ENCODE results near the gene CCDC148.

Gene CCDC148

GRCh38 chr2:158204741-158205165 lies 251.8 kb downstream of the CCDC148 start:
- DNase-seq = no peak

- DNase-seq = no peak
These were observed 254.3 kb downstream of the CCDC148 start for GRCh38 chr2:158202161-158202815.

GRCh38 chr2:158199928-158200650 lies 256.5 kb downstream of the CCDC148 start:
- no peak for DNase-seq

- no peak for DNase-seq
These were observed 258.6 kb downstream of the CCDC148 start for GRCh38 chr2:158197940-158198339.

- no peak for DNase-seq
These were observed 262.3 kb downstream of the CCDC148 start for GRCh38 chr2:158194229-158194628.

- DNase-seq = no peak
These were observed 263.8 kb downstream of the CCDC148 start for GRCh38 chr2:158192515-158193443.

- DNase-seq = no peak
These were observed 265.3 kb downstream of the CCDC148 start for GRCh38 chr2:158191076-158191895.

GRCh38 chr2:158189526-158189925 lies 267.0 kb downstream of the CCDC148 start:
- DNase-seq = no peak

GRCh38 chr2:158187908-158188307 lies 268.6 kb downstream of the CCDC148 start:
- no peak for DNase-seq

GRCh38 chr2:158184556-158185343 lies 271.8 kb downstream of the CCDC148 start:
- DNase-seq = no peak

GRCh38 chr2:158184001-158184400 lies 272.6 kb downstream of the CCDC148 start:
- no peak for DNase-seq

- no peak for DNase-seq
These were observed 273.8 kb downstream of the CCDC148 start for GRCh38 chr2:158182676-158183295.

GRCh38 chr2:158181171-158181570 lies 275.4 kb downstream of the CCDC148 start:
- DNase-seq = no peak

- DNase-seq = no peak
These were observed 276.9 kb downstream of the CCDC148 start for GRCh38 chr2:158179660-158180059.

GRCh38 chr2:158178646-158179045 lies 277.9 kb downstream of the CCDC148 start:
- DNase-seq = no peak

GRCh38 chr2:158174956-158175355 lies 281.6 kb downstream of the CCDC148 start:
- DNase-seq = no peak

- no peak for DNase-seq
These were observed 282.1 kb downstream of the CCDC148 start for GRCh38 chr2:158174495-158174894.

- no peak for DNase-seq
These were observed 283.8 kb downstream of the CCDC148 start for GRCh38 chr2:158172719-158173118.

- DNase-seq = no peak
These were observed 302.0 kb downstream of the CCDC148 start for GRCh38 chr2:158154596-158154995.

- no peak for DNase-seq
These were observed 303.1 kb downstream of the CCDC148 start for GRCh38 chr2:158153270-158154015.
